DMS 273 treated with DMSO at 0.1 percent for 48 hours (cell line): ENCODE results near the gene PAXIP1.
A peak's percentile ranks its signal among the peaks of the same experiment; 100 is the strongest.
"Not testable (repeated sequence)": the region's sequence is repeated elsewhere in the genome, so short reads cannot be mapped to it uniquely, and the experiment has no call there.

ENCODE experiments used
- DNase-seq: peaks from one replicate; lab custom pipeline; 2025; lab: John Stamatoyannopoulos, UW

Gene PAXIP1, protein sequence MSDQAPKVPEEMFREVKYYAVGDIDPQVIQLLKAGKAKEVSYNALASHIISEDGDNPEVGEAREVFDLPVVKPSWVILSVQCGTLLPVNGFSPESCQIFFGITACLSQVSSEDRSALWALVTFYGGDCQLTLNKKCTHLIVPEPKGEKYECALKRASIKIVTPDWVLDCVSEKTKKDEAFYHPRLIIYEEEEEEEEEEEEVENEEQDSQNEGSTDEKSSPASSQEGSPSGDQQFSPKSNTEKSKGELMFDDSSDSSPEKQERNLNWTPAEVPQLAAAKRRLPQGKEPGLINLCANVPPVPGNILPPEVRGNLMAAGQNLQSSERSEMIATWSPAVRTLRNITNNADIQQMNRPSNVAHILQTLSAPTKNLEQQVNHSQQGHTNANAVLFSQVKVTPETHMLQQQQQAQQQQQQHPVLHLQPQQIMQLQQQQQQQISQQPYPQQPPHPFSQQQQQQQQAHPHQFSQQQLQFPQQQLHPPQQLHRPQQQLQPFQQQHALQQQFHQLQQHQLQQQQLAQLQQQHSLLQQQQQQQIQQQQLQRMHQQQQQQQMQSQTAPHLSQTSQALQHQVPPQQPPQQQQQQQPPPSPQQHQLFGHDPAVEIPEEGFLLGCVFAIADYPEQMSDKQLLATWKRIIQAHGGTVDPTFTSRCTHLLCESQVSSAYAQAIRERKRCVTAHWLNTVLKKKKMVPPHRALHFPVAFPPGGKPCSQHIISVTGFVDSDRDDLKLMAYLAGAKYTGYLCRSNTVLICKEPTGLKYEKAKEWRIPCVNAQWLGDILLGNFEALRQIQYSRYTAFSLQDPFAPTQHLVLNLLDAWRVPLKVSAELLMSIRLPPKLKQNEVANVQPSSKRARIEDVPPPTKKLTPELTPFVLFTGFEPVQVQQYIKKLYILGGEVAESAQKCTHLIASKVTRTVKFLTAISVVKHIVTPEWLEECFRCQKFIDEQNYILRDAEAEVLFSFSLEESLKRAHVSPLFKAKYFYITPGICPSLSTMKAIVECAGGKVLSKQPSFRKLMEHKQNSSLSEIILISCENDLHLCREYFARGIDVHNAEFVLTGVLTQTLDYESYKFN

DNA sequence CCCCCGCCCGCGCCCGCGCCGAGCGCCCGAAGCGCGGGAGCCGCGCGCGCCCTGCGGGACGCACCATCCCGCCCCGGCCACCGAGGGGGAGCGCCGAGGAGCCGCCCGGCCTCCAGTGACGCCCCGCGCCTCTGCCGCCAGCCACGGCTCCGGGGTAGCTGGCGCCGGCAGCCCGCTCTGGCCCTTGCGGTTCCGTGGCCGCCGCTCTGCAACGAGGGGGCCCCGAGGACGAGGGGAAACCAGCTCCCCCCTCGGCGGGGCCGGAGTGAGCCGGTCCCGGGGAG lies at the start of gene PAXIP1:
Gene PAXIP1 (minus strand): TSS at position 33 of the 284 bp plus-strand sequence. CDS start 195 bp downstream, outside the sequence.
- DNase-seq, result no peak

DNA sequence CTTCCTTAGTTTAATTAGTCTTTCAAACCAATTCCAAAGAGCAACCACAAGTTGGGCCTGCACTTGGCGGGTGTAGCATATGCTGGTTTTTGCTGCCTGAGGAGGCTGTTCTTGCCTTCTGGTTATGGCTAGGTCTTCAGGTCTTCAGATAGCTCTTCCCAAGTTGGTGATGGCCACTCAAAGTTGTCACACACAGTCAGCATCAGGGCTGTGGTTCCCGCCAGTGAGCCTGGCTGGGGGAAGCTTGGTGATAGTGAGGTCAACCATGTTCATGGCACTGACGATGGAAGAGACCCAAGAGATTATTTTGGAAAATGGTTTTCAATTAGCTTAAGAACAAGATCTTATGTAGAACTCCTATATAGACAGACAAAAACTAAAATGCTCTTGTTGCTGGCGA lies 48.4 kb upstream of the PAXIP1 start:
- no peak for DNase-seq

DNA sequence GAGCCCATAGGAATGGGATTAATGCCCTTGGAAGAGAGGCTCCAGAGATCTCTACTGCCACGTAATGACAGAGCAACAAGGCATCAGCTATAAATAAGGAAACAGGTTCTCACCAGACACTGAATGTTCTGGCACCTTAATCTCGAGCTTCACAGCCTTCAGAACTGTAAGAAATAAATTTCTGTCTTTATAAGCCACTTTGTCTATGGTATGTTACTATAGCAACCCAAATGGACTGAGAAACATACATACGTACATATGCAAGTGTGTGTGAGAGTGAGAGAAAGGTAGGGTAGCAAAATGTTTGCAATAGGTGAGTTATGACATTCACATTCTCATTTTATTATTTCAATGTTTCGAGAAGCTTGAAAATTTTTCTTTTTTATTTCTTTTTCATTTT lies 45.1 kb upstream of the PAXIP1 start:
- DNase-seq, result no peak

DNA sequence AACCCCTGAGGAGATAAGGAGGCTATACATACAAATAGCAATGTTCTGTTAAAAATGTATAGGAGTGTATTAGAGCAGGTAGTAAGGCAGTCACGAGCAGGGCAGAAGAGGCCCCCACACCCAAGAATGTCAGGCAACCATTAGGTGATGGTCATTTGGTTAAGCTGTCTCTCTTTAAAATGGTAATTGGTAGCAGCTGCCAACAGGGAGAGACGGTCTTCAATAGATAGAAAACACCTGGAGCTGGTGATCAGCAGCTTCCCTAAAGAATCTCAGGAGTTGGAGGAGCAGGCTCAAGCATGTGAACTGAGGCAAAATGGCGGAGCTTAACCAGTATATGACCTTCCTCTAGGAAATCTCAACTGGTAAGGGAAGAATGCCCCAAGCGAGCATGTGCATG lies 40.8 kb upstream of the PAXIP1 start:
- DNase-seq, result no peak

DNA sequence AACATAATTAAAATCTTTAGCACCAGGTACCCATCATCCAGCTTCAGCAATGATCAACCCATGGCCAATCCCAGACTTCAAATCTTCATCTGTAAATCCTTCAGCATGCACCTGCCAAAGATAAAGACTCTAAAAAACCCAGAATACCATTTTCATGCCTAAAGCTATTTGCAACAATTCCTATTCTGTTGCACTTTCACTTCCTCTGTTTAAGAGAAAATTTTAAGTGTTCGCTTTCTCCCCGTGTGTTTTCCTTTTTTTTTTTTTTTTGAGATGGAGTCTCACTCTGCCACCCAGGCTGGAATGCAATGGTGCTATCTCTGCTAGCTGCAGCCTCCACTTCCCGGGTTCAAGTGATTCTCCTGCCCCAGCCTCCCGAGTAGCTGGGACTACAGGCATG lies 35.4 kb upstream of the PAXIP1 start:
- no peak for DNase-seq

DNA sequence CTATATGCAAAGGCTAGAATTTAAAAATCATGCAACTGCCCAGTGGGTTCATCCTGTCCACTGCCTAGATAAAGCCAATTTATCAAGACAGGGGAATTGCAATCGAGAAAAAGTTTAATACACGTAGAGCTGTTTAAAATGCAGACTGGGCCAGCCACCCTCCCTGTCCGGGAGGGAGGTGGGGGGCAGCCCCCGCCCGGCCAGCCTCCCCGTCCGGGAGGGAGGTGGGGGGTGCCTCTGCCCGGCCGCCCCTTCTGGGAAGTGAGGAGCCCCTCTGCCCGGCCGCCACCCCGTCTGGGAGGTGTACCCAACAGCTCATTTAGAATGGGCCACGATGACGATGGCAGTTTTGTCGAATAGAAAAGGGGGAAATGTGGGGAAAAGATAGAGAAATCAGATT lies 31.6 kb upstream of the PAXIP1 start:
- DNase-seq, result not testable (repeated sequence)

DNA sequence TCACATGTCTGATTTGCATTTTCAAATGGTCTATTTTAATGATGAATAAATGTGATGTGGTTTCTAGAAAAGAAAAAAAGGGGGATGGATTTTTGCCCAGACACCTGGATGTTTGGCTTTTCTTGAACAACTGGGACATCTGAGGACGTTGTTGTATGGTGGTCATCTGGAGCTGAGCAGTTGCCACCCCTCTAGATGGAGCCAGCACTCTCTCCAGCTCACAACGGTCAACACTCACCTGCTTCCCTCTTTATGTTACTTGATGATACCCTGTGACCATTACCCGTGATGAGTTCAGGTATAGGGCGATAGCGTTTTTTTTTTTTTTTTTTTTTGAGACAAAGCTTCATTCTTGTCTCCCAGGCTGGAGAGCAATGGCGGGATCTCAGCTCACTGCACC lies 30.1 kb upstream of the PAXIP1 start:
- no peak for DNase-seq

DNA sequence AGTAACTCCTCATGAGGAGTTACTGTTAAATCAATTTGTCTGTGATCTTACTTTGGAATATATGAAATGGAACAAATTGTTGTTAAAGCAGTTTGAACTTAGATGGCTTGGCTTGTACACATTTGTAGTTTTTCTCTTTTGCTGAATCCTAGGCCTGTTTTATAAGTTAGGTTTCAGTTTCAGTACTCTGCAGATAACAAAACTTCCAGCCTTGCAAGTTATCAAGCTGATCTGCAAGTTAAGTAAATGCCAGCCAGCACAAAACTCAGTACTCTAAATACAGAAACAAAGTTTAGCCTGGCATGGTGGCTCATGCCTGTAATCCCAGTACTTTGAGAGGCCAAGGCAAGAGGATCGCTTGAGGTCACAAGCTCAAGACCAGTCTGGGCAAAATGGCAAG lies 25.0 kb upstream of the PAXIP1 start:
- no peak for DNase-seq

DNA sequence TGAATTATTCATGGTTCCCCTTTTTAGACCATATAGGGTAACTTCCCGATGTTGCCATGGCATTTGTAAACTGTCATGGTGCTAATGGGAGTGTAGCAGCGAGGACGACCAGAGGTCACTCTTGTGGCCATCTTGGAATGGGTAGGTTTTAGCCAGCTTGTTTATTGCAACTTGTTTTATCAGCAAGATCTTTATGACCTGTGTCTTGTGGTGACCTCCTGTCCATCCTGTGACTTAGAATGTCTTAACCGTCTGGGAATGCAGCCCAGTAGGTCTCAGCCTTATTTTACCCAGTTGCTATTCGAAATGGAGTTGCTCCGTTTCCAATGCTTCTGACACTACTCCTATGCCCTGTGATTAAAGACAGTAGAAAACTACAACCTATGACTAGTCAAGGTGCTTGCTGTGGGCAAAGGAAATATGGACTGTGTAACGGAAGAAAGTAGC lies 18.8 kb upstream of the PAXIP1 start:
- no peak for DNase-seq

DNA sequence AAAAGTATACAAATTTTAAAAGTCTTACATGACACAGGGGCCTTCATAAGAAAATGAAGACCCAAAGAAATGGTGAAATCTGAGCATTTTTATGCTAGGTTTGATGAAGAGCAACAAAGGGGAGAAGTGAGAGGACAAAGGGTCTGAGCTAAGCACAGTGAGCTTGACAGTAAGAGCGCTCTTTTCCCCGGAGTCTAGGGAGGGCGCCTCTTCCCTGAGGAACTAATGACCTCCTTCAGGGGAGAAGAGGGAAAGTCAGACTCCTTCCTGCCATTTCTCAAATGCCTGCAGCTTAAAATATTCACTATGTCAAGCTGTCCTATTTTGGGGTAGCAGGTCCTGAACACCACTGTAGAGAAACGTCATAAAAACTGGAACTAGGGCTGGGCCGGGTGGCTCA lies 18.1 kb upstream of the PAXIP1 start:
- no peak for DNase-seq

DNA sequence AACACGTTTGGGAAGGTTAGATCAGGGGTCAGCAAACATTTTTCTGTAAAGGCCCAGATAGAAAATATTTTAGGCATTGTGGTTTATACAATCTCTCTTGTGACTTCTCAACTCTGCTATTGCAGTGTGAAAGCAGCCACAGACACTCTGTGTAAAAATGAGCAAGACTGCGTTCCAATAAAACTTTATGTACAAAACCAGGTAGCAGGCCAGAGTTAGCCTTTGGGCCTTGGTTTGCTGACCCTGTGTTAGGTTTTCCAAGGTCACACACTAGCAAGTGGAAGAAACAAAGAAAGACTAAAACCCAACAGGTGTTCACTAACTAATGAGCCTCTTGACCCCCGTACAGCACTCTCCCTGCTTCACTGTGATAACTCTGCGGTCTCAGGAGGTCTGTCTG lies 14.9 kb upstream of the PAXIP1 start:
- no peak for DNase-seq

DNA sequence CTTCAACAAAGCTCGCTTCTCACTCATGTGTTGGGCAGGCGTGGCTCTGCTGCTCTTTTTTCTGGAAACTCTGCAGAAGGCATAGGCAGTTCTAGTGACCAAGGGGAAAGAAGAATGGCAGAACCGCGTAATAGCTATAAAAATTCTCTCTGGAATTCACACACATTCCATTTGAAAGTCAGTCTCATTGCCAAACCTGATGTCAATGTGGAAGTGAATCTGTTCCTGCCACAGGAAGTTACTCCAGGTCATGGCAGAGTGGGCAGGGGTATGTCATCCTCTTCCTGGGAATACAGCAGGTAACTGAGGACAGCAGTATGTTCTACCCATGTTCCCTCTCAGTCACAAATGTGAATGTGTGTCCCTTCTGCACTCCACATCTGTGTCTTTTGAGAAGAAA lies 8.2 kb upstream of the PAXIP1 start:
- DNase-seq, result no peak

DNA sequence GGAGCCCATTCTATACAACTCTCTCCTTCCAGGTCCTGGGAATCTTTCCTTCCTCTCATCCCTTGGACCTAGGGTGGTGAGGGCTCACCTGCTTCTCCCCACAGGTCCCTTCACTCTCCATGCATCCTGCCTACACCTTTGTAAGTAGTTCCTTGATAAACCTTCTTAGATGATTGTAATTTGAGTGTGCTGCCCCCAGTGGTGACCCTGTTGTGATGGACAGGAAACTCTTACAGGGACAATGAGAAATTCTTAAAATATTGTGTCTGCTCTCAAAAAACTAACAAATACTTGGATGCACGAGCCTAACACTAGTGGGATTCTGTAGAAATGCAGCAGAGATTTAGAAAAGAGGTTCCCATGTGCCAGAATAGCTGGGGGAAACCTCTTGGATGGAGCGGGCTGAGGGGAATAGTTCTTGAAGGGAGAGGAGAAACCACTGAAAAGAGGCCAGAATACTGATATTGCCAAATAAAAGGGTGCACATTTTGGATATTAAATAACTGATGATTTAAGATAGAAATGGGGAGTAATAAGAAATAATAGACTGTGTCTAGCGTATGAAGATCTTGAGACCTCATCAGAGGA lies 6.7 kb upstream of the PAXIP1 start:
- DNase-seq, result no peak

DNA sequence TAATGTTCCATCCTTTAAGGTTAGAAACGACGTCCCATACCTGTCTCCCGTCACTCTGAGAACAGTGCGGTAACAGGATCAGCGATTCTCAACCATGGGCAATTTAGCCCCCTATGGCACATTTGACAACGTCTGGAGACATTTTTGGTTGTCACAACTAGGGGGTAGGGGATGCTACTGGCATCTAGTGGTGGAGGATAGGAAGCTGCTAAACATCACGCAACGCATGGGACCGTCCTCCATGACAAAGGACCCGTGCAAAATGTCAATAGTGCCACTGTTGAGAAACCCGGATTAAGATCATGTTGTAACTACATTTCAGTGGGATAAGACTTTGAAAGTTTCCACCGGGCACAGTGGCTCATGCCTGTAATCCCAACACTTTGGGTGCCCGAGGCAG lies 5.0 kb upstream of the PAXIP1 start:
- no peak for DNase-seq

DNA sequence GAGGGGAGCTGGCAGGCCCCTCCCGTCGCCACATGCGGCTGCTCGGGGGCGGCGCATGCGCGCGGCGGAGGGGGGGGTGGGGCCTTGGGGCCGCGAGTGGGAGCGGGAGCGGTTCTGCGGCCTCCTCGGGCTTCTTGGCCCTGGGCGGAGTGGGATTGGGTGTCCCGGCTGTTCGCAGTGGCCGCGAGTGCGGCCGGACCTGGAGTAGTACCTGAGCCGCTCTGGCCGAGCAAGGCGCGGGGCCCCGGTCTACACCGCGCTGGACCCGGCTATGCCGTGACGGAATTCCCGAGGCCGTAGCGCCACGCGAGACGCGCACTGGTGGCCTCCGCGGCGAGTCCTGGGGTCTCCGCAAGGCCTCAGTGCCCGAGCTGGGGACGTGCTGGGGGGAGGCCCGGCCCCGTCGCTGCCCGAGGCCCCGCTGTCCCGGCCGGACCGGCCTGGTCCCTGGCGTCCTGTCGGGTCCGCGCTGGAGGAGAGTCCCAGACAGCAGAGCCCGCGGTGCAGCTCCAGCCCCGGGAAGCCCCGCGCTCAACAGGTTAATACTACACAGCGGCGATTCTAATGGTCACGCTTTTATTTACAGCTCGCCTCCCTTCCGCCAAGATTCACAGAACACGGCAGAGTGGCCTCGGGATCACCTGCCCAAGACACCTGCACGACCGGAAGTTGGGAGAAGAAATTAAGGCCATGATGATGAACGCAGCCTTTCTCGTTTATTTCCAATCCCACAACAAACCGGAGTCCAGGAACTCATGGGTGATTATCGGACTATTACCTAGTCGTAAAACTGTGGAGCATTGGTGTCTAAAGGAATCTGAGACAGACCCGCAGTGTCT lies 671 bp upstream of the PAXIP1 start:
- peak; percentile 37 for DNase-seq

DNA sequence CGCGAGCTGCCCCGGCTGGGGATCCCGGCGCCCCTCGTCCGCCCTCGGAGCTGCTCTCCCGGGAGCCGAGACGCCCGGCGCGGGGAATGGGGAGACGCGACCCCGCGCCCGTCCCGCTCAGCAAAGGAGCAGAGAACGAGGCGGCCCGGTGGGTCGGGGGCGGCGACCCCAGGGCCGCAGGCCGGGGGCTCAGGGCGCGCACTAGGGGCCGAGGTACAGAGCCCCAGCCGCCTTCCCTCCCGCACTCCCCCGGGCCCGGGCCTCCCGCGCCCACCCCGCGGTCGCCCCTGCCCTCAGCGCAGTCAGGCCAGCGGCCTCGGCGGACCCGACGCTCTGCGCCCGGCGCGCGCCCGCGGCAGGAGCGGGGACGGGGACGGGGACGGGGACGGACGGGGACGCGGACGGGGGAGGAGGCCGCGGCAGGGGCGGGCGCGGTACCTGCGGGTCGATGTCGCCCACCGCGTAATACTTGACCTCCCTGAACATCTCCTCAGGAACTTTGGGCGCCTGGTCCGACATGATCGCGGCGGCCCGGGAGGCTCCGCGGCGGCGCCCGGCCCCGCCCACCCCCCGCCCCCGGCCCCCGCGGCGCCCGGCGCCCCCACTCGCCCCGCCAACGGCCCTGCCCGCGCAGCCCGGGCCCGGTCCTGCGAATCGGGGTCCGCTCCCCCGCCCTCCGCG lies 373 bp downstream of the PAXIP1 start:
- peak; percentile 42 for DNase-seq

DNA sequence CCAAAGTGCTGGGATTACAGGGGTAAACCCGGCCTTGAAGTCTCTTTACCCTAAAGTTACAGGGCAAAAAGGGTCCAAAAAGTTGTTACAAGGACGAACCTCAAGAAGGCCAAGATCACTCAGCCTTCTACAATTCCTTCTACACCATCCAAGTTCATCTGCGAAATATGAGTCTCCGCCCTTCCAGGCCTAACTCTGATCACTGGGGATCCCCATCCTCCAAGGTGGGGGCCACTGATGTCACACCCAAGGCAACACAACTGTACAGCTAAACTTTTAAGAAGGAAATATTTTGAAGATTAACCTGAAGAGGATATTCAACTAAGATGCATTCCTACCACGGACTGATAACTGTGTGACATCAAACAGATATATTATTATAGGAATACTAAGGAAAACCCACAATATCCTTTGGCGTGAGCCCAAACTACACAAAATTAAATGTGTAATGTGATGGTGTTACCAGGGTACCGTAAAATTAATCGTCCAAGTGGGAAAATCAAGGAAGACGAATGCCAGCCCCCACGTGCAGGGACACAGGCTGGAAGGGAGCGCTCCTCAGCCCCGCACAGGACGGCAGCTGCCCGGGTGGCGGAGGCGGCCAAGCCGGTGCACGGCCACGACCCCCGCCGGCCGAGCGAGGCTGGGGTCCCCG lies 1.0 kb downstream of the PAXIP1 start:
- DNase-seq, result no peak

DNA sequence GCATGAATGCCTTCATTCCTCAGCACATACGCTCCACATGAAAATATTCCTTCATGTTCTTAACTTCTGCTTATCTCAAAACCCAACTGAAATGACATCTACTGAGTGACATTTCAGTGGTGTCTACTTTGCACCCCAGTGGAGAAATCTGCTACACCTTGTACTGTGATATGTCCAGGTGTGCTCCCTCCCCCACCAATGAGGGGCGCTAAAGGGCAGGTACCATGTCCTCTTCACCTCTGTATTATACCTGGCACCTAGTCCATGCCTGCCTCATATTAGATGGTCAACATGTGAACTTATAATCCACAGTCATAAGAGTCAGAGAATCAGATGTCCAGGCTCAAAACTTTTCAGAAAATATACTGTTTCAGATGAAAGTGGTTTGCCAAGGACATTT lies 2.1 kb downstream of the PAXIP1 start:
- DNase-seq, result no peak

DNA sequence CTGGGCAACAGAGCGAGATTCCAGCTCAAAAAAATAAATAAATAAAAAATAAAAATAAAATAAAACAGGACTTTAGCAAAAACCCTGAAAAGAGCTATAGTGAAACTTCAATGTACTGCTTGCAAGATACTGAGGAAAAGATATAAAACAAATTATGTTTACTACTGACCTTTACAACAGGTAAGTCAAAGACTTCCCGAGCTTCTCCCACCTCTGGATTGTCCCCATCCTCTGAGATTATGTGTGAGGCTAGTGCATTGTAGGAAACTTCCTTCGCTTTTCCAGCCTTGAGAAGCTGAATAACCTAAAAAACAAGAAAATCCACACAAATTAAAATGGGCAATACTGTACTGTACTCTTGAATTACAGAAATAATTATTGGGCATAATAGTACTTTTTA lies 4.4 kb downstream of the PAXIP1 start:
- DNase-seq, result no peak

DNA sequence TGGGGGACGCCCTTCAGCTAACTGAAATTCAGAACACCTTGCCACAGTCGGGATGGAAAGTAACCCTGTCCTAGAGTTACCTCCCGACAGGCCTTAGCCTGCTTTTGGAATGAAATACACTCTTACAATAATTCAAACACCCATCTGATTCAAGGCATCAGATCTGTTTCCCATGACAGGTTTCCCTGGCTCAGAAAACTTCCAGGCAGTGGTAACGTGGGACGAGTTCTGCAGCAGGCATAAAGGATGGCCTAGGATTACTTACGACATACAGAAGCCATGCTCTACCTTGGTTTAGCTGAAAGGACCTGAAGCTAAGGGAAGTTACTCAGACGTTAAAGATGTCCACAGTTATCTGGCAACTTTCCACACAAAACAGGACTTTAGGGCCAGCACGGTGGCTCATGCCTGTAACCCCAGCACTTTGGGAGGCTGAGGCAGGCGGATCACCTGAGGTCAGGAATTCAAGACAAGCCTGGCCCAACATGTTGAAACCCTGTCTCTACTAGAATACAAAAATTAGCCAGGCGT lies 5.0 kb downstream of the PAXIP1 start:
- no peak for DNase-seq
